ENCODE results near the gene DAND5. TPM values are rescaled to one million over a fixed set of nuclear protein-coding genes. Genes with fewer than 3 reads are reported as not detected.

The DAND5 gene
- polyA plus RNA-seq, 1 donor (not counting 4 experiments of a cell fraction or from before 2014, with no cell fraction given): not detected

- H3K4me3 ChIP-seq (ENCODE audit: control insufficient read depth in 2 of 3, extremely low read depth in 1 of 3, insufficient read depth in 2 of 3, low read depth in 1 of 3, low read length in 3 of 3): no peak overlapping the region
- DNase-seq (ENCODE audit: low read depth, low spot score) (no peak), FAIRE-seq (no peak)
- dilution Hi-C loops (cut with MboI; ENCODE audit: extremely low pct_ligation_motif_present, low sequenced_read_pairs): no loop called here
- no peak overlapping the region for H2AFZ ChIP-seq (ENCODE audit: control insufficient read depth, low read length)
- no peak overlapping the region for H3K4me2 ChIP-seq (ENCODE audit: control insufficient read depth, extremely low read depth, insufficient read depth, low read depth, low read length)
- no peaks in the 10 kb centered on the region for H3K9me1 ChIP-seq (ENCODE audit: control insufficient read depth, extremely low read depth, insufficient read depth, low read length)
- no peaks in the 10 kb centered on the region for H3K79me2 ChIP-seq (ENCODE audit: control insufficient read depth, insufficient read depth, low read length)
- H3K27ac ChIP-seq (ENCODE audit: control insufficient read depth, insufficient read depth, low read length): no peak overlapping the region
- no peak overlapping the region for H3K9ac ChIP-seq (ENCODE audit: control insufficient read depth, extremely low read depth, insufficient read depth, low read length)
- H3K36me3 ChIP-seq (ENCODE audit: control insufficient read depth in 2 of 2, extremely low read depth in 1 of 2, insufficient read depth in 2 of 2, low read length in 2 of 2): peaks cover 28 to 32% of the 10 kb centered on the region in 2 experiments
- peaks cover 3% of the 10 kb centered on the region for H4K20me1 ChIP-seq (ENCODE audit: control insufficient read depth, extremely low read depth, insufficient read depth, low read length)
- TF ChIP-seq EZH2 (IDR thresholded peaks at IDR 0.05; ENCODE audit: low read length): no peak
- TF ChIP-seq, protein P1, sequence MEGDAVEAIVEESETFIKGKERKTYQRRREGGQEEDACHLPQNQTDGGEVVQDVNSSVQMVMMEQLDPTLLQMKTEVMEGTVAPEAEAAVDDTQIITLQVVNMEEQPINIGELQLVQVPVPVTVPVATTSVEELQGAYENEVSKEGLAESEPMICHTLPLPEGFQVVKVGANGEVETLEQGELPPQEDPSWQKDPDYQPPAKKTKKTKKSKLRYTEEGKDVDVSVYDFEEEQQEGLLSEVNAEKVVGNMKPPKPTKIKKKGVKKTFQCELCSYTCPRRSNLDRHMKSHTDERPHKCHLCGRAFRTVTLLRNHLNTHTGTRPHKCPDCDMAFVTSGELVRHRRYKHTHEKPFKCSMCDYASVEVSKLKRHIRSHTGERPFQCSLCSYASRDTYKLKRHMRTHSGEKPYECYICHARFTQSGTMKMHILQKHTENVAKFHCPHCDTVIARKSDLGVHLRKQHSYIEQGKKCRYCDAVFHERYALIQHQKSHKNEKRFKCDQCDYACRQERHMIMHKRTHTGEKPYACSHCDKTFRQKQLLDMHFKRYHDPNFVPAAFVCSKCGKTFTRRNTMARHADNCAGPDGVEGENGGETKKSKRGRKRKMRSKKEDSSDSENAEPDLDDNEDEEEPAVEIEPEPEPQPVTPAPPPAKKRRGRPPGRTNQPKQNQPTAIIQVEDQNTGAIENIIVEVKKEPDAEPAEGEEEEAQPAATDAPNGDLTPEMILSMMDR (optimal IDR thresholded peaks at IDR 0.05 in 1 of 3, IDR thresholded peaks at IDR 0.05 in 1 of 3, conservative IDR thresholded peaks at IDR 0.05 in 1 of 3; ENCODE audit: extremely low read depth in 1 of 3, insufficient read depth in 2 of 3, low read length in 3 of 3): no peak
- no peaks in the 10 kb centered on the region for H3K27me3 ChIP-seq (ENCODE audit: control insufficient read depth, extremely low read depth, insufficient read depth, low read length)
- no peaks in the 10 kb centered on the region for H3K9me3 ChIP-seq (ENCODE audit: control insufficient read depth, low read depth, low read length)
- peaks cover 4% of the 10 kb centered on the region for H3K4me1 ChIP-seq (ENCODE audit: control insufficient read depth, extremely low read depth, insufficient read depth, low read length)
Measured at GRCh38 chr19:12922959-12923358, 46.4 kb upstream of the DAND5 start.

DNA sequence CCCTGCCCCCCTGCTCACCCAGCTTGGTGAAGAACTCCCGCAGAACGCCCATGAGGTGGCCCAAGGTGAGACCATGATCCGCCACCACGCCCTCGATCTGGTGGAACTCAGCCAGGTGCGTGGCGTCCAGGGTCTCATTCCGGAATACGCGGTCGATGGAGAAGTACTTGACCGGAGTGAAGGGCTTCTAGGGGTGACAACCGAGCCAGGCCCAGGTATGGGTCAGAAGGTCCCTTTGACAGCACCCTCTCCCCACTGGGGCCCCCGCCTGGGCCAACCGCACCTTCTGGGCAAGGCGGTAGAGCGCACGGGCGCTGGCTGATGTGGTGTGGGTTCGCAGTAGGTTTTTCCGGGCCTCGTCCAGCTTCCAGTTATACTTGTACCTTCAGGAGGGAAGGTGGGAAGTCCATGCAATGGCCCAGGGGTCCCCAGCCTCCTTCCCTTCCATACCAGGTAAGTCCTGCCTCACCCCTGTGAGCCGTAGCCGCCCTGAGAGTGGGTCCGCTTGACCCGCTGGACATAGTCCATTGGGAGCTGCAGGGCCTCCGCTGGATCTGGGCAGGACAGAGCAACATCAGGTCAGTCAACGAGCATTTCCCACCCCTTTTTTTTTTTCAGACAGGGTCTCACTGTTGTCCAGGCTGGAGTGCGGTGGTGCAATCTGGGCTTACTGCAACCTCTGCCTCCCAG, 44.6 kb upstream of the DAND5 start:
- DNase-seq (ENCODE audit: low read depth, low spot score): no peak
- dilution Hi-C loops (cut with MboI; ENCODE audit: extremely low pct_ligation_motif_present, low sequenced_read_pairs): no loop called here
- Histone ChIP-seq H3K9ac (ENCODE audit: control insufficient read depth, extremely low read depth, insufficient read depth, low read length) (no peak overlapping the region), H3K9me1 (ENCODE audit: control insufficient read depth, extremely low read depth, insufficient read depth, low read length) (no peaks in the 10 kb centered on the region), H3K9me3 (ENCODE audit: control insufficient read depth, low read depth, low read length) (no peaks in the 10 kb centered on the region), H3K27me3 (ENCODE audit: control insufficient read depth, extremely low read depth, insufficient read depth, low read length) (no peaks in the 10 kb centered on the region), H3K27ac (ENCODE audit: control insufficient read depth, insufficient read depth, low read length) (no peak overlapping the region), H3K36me3 (ENCODE audit: control insufficient read depth in 2 of 2, extremely low read depth in 1 of 2, insufficient read depth in 2 of 2, low read length in 2 of 2) (peaks cover 43 to 47% of the 10 kb centered on the region in 2 experiments), H3K4me1 (ENCODE audit: control insufficient read depth, extremely low read depth, insufficient read depth, low read length) (no peaks in the 10 kb centered on the region), H3K79me2 (ENCODE audit: control insufficient read depth, insufficient read depth, low read length) (peaks cover 2% of the 10 kb centered on the region), H3K4me3 (ENCODE audit: control insufficient read depth in 2 of 3, extremely low read depth in 1 of 3, insufficient read depth in 2 of 3, low read depth in 1 of 3, low read length in 3 of 3) (no peak overlapping the region), H2AFZ (ENCODE audit: control insufficient read depth, low read length) (no peak overlapping the region), H4K20me1 (ENCODE audit: control insufficient read depth, extremely low read depth, insufficient read depth, low read length) (peaks cover 3% of the 10 kb centered on the region), H3K4me2 (ENCODE audit: control insufficient read depth, extremely low read depth, insufficient read depth, low read depth, low read length) (no peak overlapping the region)
- TF ChIP-seq, protein P1 (optimal IDR thresholded peaks at IDR 0.05 in 1 of 3, IDR thresholded peaks at IDR 0.05 in 1 of 3, conservative IDR thresholded peaks at IDR 0.05 in 1 of 3; ENCODE audit: extremely low read depth in 1 of 3, insufficient read depth in 2 of 3, low read length in 3 of 3): no peak
- no peak for TF ChIP-seq EZH2 (IDR thresholded peaks at IDR 0.05; ENCODE audit: low read length)
- FAIRE-seq: no peak
